GM19238 (cell line): ENCODE data around the gene KLF3.

Experiments
- DNase-seq: peaks from one replicate; pipeline ENCODE4 v3.0.0; 2011; ENCODE audit warnings: low spot score; ENCODE audit not compliant: insufficient read length

Gene KLF3

DNA sequence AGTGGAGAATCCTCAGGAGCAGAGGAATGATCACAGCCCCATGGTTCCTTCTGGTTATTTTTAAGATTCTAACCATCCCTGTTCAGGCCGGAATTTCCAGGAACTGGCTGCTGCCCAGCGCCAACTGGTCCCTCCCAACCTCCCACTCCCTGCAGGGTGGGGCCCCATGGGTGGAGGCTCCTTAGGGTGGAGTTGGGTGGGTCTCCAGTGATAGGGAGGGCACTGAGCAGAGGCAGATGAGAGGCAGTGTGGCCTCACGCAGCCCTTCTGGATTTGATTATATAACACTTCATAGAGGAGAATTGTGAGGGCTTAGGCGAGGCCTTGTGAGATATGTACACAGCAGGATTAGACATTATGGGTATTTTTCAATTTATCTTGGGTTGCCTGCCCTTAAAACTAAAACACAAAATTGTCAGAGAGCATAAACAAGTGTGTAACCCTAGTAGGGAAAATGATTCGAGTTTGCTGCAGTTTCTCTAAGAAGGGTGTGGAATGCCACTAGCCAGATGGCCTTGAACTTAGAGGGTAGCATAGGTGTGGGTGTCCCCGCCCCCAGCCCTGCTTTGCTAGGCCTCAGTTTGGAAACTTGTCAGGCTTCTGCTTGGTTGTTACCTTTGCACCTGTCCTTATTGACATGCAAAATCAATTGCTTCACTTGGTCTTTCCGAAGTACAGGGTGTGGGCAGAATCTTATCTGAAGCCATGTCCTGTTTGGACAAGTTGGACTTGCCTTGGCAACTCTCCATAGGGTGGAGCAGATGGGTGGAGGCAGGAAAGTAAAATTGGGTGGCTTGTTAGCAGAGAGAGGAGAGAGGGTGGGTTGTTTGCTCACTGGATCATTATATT is 9.4 kb downstream of the KLF3 start:
- no peak for DNase-seq

DNA sequence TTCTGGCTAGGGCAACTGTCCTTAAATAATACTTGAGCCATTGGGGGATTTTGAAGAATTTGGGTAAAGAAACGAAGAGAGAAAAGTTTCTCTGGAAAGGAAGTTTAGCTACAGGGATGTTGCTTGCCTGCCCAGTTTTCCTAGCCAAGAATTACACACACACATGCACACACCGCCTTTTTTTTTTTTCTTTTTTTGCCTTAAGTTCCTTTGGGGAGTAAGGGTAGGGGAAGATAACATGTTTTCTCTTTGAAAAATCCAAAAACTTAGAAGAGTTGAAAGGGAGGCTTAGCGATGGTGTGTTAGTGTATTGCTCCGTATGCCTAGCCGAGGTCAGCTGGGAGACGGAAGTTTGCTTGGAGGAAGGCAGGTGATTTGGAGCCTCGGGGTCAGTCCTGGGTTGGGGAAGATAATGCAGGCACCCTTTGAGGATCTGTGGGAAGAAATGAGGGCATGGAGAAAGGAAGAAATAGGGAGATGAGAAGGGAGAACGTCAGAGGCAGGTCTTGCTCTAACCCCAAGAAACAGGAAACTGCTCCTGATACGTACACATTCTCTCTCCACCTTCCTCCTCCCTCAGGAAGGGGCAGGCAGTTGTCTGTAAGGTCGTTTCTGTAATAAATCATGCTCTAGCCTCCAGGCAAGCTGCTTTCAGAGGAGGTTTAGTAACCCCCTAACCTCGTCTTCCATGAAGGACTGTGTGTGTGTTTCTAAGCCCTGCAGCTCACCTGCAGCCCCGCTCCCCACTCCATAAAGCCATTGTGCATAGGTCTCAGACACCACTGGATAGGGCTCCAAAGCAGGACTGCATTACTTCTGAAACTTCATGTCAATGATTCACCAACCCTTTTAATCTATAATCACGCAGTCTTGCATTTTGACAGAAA is 10.5 kb downstream of the KLF3 start:
- no peak for DNase-seq

DNA sequence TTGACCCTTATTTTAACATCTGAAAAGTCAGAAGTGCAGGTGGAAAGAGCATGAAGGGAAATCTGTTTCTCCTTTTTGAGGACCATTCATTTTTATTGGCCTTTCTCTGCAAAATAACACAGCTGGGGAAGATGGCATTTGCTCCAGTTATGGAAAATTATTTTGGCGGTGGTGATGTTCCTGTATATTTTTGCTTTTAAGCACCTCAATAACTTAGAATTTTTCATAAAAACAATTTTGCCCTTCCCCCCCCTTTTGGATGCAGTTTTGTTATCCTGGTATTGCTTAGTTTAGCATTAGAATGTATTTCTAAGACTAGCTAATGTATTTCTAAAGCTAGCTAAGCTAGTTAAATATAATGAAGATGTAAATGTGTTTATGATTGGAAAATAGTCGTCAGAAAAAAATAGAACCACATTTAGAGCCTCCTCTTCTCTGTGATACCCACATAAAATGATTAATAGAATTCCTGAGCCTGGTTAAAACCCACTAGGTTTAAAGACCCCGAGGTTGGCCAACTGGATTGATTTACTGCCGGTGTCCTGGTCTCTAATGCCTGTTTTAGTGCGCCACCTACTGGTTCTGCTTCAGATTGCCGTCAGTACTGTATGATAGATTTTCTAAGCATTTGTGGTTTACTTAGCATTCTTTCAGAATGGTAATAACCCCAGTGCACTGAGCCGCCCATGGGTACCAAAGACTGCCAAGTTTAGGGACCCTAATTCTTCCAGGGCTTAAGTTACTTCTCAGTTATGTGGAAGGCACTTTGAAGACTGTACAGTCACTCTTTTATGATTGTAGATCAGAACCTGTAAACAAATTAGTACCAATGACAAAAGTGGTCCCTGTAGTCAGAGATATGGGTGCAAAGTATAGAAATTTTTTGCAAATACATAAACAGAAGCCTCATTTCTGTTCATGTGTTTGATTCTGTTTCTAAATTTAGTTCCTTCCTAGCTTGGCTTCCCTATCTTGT is 11.4 kb downstream of the KLF3 start:
- no peak for DNase-seq

DNA sequence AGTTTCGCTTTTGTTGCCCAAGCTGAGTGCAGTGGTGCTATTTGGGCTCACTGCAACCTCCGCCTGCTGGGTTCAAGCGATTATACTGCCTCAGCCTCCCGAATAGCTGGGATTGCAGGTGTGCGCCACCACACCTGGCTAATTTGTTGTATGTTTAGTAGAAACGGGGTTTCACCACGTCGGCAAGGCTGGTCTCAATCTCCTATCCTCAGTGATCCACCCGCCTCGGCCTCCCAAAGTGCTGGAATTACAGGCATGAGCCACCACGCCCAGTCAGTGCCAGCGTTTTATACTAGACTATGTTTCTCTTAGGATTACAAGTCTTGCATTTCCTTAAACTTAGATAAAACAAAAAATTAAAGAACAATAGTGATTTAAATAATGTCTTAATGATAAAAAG is 13.0 kb downstream of the KLF3 start:
- no peak for DNase-seq

DNA sequence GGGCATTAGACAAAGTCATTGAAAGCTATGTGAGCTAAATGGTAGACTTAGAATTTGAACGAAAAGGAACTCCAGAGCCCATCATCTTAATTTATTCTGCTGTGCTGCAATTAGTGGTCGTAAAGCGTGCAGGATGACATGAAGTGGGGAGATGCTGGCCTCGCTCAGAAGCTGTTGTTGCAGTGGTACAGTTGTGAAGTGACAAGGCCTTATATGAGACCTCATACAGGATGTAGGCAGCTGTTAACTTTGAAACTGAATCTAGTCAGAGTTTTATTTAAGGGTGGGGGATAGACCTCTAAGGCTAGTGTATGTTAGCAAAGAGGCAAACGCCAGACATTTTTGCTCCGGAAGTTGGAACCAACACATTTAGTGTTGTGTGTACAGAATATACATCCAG is 13.4 kb downstream of the KLF3 start:
- DNase-seq: no peak

DNA sequence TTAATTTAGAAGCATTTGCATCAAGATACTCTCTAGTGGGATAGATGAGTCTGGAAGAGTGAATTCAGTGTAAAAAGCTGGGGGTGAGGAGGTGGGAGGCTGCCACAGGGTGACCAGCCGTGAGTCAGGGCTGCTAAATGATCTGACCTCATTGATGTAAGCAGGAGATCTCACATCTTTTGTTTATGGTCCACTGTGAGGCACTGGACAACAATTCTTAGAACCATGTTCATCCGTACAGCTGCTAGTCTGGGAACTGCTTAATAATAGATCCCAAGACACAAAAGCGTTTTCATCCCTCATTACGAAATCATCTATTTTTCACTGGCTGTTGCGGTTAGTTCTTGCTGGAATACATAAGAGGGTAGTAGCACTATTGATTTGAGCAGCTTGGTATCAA is 14.1 kb downstream of the KLF3 start:
- no peak for DNase-seq

DNA sequence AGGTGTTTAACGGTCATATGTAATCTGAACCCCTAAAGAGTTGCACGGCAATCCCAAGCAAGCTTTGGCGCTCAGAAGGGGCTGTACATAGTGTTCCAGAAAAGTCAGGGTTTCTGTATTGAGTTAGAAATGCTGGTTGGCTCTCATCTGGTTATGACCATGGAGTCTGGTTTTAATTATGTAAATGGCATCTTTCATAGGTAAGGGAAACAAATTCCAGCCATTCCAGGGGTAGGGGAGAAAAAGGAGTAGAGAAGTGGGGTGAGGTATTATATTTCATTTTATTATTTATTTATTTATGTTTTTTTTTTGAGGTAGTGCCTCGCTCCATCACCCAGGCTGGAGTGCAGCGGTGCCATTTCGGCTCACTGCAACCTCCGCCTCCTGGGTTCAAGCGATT is 15.9 kb downstream of the KLF3 start:
- no peak for DNase-seq

DNA sequence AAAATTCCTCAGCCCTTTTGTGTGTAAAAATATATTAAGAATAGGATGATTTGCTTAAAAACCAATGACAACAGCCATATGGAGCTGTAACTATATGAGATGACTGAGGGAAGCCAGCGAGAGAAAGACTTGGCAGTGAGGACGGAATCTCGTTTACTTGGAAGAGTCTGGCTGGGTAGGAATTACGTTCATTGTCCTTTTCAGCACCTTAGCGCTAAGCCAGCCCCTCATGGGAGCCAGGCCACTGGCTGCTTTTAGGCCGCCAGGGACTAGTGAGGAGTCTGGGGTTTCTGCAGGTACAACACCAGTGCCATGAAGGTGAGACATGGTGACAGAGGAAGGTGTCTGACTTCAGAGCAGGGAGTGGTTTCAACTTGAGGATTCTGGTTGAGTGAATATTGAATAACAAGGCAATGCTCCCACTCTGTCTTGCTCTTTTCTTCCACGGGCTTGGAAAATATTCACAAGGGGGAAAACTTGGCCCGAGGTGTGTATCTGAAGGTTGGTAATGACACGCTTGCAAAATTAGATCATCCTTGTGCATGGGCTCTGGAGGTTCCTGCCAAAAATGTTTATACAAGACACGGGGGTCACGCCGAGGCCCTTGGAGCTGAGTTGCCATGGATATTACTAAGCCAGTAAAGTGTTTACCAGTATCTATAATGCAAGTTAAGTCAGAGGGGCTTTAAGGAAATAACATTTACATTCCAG is 17.4 kb downstream of the KLF3 start:
- DNase-seq: no peak

DNA sequence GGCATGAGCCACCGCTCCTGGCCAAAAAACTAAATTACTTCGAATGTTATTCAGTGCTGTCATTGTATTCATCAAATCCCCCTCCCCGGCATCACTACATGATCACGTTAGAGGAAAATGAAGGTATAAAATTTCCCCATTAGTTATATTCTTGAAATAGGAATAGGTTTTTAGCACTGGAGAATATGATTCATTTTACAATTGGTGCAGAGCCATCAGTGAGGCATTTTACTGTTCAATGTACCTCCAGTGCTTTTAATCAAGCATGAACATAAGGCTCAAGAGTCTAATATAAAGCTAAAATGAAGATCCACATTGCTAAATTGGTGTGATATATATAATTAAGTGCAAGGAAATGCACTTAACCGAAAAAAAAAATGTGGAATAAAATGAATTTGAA is 18.3 kb downstream of the KLF3 start:
- DNase-seq: no peak

DNA sequence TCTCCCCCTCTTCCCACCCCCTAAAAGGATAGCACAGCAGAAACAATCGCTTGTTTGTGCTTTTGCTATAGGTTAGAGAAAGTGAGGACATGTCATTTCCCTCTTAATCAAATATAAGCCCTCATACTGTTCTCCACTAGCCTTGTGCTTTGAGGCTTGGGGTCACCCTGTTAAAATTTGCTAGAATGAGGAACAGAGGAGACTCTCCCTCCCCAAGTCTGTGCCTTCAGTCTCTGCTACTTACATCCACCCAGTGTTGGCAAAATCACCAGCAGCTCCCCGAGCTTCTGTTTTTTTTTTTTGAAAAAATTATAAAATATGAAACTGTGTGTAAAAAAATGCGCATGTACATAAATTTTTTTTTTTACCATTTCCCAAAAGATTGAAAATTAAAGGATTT is 19.3 kb downstream of the KLF3 start:
- DNase-seq: no peak

DNA sequence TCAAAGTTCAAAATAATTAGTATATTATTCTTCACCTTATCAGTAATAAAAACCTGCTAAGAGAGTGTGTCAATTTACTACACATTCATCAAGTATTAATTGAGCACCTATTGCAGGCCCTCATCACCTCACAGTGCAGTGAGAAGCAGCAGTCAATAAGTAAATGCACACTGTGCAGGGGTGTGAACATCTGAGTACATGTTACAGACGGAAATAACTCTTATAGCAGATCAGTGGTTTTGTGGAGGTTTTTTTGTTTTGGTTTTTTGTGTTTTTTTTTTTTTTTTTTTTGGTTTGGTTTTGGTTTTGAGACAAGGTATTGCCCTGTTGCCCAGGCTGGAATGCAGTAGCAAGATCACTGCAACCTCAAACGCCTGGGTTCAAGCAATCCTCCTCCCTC is 20.3 kb downstream of the KLF3 start:
- no peak for DNase-seq

DNA sequence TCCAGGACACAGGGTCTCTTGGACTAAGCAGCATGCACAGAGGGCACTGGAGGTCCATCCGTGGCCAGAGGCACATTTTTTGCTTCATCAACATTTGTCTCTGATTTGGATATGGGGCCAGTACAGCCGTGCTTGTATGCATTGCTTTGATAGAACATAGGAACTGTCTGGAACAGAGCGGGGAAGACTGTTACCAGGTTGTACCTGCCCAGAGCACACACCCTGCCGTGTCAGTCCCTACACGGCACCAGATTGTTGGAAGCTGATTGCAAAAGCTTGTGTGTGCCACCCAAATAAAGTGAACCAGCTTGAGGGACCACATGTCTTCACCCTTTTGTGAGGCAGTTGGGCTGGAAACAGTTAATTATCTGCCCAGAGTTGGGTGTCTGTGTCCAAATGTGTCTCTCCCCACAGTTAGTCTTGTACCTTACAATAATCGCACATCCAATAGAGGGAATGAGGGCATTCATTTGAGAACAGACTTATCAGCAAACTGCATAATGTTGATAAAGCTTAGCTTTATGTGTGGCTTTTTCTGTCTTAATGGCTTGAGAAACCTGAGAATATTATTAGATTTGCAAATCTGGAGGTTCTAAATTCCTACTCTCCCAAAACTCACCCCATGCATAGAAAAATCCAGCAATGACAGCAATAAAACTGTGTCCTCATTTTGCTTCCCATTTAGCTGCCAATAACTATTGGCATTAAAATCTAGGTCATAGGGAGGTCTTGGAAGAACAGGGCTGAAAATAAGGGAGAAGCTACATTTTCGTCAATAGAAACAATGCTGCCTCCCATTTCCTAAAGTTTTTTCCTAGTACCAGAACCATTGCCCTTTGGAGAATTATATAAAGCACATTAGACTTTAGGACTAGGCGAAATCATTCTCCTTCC is 21.2 kb downstream of the KLF3 start:
- DNase-seq: no peak

DNA sequence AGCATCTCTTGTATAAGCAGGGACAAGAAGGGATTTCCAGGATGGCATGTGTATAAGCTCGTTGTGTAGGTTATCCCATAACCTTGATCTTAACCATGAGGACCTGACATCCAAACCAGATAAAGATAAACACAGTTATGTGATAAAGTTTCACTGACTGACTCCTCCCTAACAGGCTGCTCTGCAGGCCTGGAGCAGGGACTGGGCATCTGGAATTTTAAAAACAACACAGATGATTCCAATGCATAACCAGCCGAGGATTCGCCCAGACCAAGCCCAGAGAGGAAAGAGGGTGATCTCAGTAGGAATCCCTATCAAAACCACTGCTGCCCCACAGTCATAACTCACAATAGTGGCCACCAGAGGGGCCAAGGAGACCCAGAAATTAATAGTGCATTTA is 22.7 kb downstream of the KLF3 start:
- no peak for DNase-seq

DNA sequence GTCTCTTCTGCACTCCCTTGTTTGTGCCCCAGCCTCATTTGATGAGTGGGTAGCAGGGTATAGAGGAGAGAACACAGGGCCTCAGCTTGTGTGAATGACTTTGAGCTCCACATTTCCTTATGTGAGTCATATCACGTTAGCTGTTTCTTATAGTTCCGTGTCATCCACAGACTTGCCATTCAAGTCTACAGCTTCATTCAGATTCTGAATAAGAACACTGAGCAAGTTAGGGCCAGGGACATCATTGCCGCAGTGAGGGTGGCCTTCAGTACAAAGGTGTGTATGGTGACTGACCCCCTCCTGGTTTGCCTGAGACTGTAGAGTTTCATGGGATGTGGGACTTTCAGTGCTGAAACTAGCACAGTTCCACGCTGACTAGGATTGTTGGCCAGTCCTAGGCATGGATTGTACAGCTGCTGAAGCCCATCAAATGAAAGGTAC is 23.6 kb downstream of the KLF3 start:
- DNase-seq: no peak

DNA sequence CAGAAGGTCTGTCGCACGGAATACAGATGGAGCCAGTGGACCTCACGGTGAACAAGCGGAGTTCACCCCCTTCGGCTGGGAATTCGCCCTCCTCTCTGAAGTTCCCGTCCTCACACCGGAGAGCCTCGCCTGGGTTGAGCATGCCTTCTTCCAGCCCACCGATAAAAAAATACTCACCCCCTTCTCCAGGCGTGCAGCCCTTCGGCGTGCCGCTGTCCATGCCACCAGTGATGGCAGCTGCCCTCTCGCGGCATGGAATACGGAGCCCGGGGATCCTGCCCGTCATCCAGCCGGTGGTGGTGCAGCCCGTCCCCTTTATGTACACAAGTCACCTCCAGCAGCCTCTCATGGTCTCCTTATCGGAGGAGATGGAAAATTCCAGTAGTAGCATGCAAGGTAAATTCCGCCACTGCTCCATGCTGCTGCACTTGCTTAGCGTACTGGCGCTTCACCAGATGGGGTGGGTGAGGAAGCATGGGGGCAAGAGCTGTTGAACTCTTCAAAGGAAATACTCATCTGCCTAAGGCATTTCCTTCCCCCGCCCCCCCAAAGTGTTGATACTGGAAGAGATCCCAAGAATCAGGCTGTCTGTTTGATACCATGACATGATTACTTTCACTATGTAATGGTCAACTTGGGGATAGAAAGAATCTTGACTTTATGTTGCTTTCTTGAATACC is 24.8 kb downstream of the KLF3 start:
- DNase-seq: no peak

DNA sequence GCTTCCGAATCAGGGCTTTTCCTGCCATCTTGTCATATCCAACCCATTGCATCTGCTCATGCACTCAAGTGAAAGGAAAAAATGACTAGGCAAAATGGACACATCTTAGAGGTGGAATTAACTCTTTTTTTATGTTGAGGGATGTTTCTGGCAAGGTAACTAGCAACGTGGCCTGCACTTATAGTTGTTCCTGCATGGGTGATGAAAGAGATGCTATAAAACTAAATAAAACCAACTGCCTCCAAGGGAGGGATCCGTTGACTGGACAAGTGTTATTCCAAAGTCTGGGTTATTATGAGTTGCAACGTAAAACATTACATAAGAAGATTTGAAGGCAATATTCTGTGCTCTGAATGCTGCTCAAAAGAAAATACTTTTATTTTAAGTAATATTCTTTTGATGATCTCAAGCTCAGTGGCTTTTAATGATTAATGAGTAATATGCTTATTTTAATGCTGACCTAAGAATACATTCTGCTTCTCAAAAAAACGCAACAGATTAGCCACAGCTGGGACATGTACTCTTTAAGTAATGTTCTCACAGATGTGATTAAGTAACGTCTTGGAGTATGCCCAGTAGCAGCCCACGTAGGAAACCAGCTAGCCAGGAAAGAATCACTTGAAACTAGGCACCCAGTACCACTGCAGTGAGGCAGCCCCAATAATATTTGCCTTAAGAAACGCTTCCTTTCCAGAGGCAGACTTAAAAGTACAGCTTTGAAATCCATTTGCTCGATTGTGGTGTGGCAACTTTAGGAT is 27.4 kb downstream of the KLF3 start:
- DNase-seq: no peak

DNA sequence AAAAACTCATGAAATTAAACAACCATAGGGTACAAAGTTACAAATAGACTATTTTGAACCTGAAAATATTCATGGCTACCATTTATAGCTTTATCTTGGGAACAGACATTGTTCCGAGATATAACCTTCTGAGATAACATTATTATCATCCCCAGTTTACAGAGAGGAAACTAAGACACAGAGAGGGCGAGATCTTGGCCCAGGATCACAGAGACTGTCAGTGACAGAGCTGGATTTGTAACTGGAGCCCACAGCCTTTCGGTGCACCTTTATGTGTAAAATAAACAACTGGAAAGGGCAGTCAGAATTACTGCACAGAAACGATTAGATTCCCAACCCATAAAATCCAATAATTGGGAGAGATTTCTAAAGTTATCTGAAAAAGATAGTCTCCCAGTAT is 28.4 kb downstream of the KLF3 start:
- no peak for DNase-seq

DNA sequence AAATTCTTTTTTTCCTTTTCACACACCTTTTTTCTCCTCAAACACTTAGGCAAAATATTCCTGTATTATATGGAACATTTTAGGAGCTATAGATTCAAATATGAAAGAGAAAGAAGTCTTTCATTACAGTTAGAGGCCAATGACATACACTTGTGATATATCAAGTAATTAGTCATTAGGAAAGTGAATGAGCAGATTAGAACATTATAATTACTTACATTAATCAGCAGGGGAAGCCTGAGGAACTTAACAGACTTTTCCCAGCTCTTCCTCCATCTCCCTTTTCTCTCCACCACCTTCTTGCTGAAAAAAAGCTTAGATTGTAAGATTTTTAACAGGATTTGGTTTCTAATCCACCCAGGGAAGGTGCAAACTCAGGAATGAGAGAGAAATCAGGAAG is 29.6 kb downstream of the KLF3 start:
- DNase-seq: no peak
